H9 (cell line): ENCODE measurements around the gene ZKSCAN3. TPM values are rescaled to one million over a fixed set of nuclear protein-coding genes. Genes with fewer than 3 reads are reported as not detected.
"Not testable (repeated sequence)": the region's sequence is repeated elsewhere in the genome, so short reads cannot be mapped to it uniquely, and the experiment has no call there.

Source experiments
- DNase-seq: peaks from one replicate; pipeline ENCODE4 v3.0.0-alpha.2; 2017
- H2AFZ ChIP-seq: one replicate; pipeline ENCODE4 v1.6.1; 2013; ENCODE audit warnings: mild to moderate bottlenecking, low read length, control low read depth, moderate library complexity
- H2AK5ac ChIP-seq: 2 replicates; pipeline ENCODE4 v1.6.1; 2013; ENCODE audit warnings: low read length, control low read depth, mixed read lengths; ENCODE audit not compliant: insufficient read length
- H2BK120ac ChIP-seq: one replicate; pipeline ENCODE4 v1.6.1; 2013; ENCODE audit warnings: low read depth, mild to moderate bottlenecking, low read length, control low read depth, inconsistent platforms; ENCODE audit not compliant: poor library complexity, severe bottlenecking
- H2BK12ac ChIP-seq: 2 replicates; pipeline ENCODE4 v1.6.1; 2013; ENCODE audit warnings: low read length, control low read depth, mixed read lengths, low read depth; ENCODE audit not compliant: insufficient read length
- H2BK15ac ChIP-seq: 2 replicates; pipeline ENCODE4 v1.6.1; 2013; ENCODE audit warnings: low read depth, low read length, control low read depth
- H2BK20ac ChIP-seq: one replicate; pipeline ENCODE4 v1.6.1; 2013; ENCODE audit warnings: low read depth, mild to moderate bottlenecking, low read length, control low read depth, inconsistent platforms; ENCODE audit not compliant: poor library complexity, severe bottlenecking
- H2BK5ac ChIP-seq: 2 replicates; pipeline ENCODE4 v1.6.1; 2013; ENCODE audit warnings: low read length, control low read depth, mixed read lengths; ENCODE audit not compliant: insufficient read length
- H3K14ac ChIP-seq: 2 replicates; pipeline ENCODE4 v1.6.1; 2013; ENCODE audit warnings: low read length, control low read depth; ENCODE audit not compliant: insufficient read depth
- H3K18ac ChIP-seq: 2 replicates; pipeline ENCODE4 v1.6.1; 2013; ENCODE audit warnings: low read depth, mild to moderate bottlenecking, mixed read lengths, low read length, control low read depth; ENCODE audit not compliant: insufficient read length
- H3K23ac ChIP-seq: 2 replicates; pipeline ENCODE4 v1.6.1; 2013; ENCODE audit warnings: low read length, control low read depth, mixed read lengths, low read depth; ENCODE audit not compliant: insufficient read length
- H3K23me2 ChIP-seq: 2 replicates; pipeline ENCODE4 v1.6.1; 2013; ENCODE audit warnings: low read depth, mild to moderate bottlenecking, mixed read lengths, low read length, control low read depth; ENCODE audit not compliant: insufficient read length, poor library complexity, severe bottlenecking
- H3K27ac ChIP-seq: 2 replicates; pipeline ENCODE4 v1.5.1; 2013; ENCODE audit warnings: low read length, control low read depth, mixed read lengths, low read depth; ENCODE audit not compliant: insufficient read length
- H3K27me3 ChIP-seq: 2 replicates; pipeline ENCODE4 v1.6.1; 2013; ENCODE audit warnings: low read length, control low read depth, inconsistent platforms; ENCODE audit not compliant: insufficient read depth
- H3K4ac ChIP-seq: 2 replicates; pipeline ENCODE4 v1.6.1; 2013; ENCODE audit warnings: low read depth, mild to moderate bottlenecking, control low read depth, inconsistent platforms, low read length, moderate library complexity
- H3K4me1 ChIP-seq: 2 replicates; pipeline ENCODE4 v1.6.1; 2013; ENCODE audit warnings: low read length, control low read depth, inconsistent platforms; ENCODE audit not compliant: insufficient read depth
- H3K4me2 ChIP-seq: 2 replicates; pipeline ENCODE4 v1.6.1; 2013; ENCODE audit warnings: low read length, control low read depth, mixed read lengths; ENCODE audit not compliant: insufficient read length, insufficient read depth
- H3K56ac ChIP-seq: 2 replicates; pipeline ENCODE4 v1.6.1; 2013; ENCODE audit warnings: low read depth, mild to moderate bottlenecking, mixed read lengths, low read length, control low read depth; ENCODE audit not compliant: insufficient read length
- H3K79me1 ChIP-seq: 2 replicates; pipeline ENCODE4 v1.6.1; 2013; ENCODE audit warnings: low read depth, mild to moderate bottlenecking, moderate library complexity, low read length, control low read depth, inconsistent platforms; ENCODE audit not compliant: insufficient read depth, poor library complexity, severe bottlenecking
- H3K79me2 ChIP-seq: 2 replicates; pipeline ENCODE4 v1.6.1; 2013; ENCODE audit warnings: low read length, control low read depth, inconsistent platforms; ENCODE audit not compliant: insufficient read depth
- H3K9ac ChIP-seq: 2 replicates; pipeline ENCODE4 v1.6.1; 2013; ENCODE audit warnings: low read length, control low read depth, mixed read lengths; ENCODE audit not compliant: insufficient read length; ENCODE audit errors: extremely low read depth
- H3K9me3 ChIP-seq: one replicate; pipeline ENCODE4 v1.6.1; 2013; ENCODE audit warnings: low read depth, low read length, inconsistent platforms; ENCODE audit not compliant: control insufficient read depth
- H3T11ph ChIP-seq: one replicate; pipeline ENCODE4 v1.6.1; 2013; ENCODE audit warnings: mild to moderate bottlenecking, low read length, control low read depth, inconsistent platforms
- H4K20me1 ChIP-seq: one replicate; pipeline ENCODE4 v1.6.1; 2013; ENCODE audit not compliant: control insufficient read depth, insufficient read length, insufficient read depth
- H4K5ac ChIP-seq: 2 replicates; pipeline ENCODE4 v1.6.1; 2013; ENCODE audit warnings: low read depth, mild to moderate bottlenecking, mixed read lengths, low read length, control low read depth; ENCODE audit not compliant: insufficient read length
- H4K8ac ChIP-seq: replicated peaks from 2 replicates; pipeline ENCODE4 v1.6.1; 2013; ENCODE audit warnings: low read length, control low read depth, mixed read lengths, low read depth; ENCODE audit not compliant: insufficient read length
- H4K91ac ChIP-seq: 2 replicates; pipeline ENCODE4 v1.6.1; 2013; ENCODE audit warnings: low read depth, mild to moderate bottlenecking, moderate library complexity, mixed read lengths, low read length, control low read depth; ENCODE audit not compliant: insufficient read length
- H3K27ac Mint-ChIP-seq, 3 experiments: 2 replicates in 2 of 3; 3 replicates in 1 of 3; pipeline ENCODE4 v1.8.0; 2020 to 2021; ENCODE audit warnings: mixed read lengths in 3 of 3, mild to moderate bottlenecking in 1 of 3, moderate library complexity in 1 of 3
- H3K27me3 Mint-ChIP-seq: 2 replicates; pipeline ENCODE4 v1.8.0; 2021; ENCODE audit warnings: low read depth, mild to moderate bottlenecking, moderate library complexity, mixed read lengths
- H3K36me3 Mint-ChIP-seq, 3 experiments: 2 replicates in 2 of 3; 3 replicates in 1 of 3; pipeline ENCODE4 v1.8.0; 2020 to 2021; ENCODE audit warnings: low read depth in 3 of 3, mixed read lengths in 3 of 3; ENCODE audit not compliant: insufficient read depth in 1 of 3
- H3K4me1 Mint-ChIP-seq, 2 experiments: 2 replicates each; pipeline ENCODE4 v1.8.0; 2020; ENCODE audit warnings: mixed read lengths in 2 of 2
- H3K4me3 Mint-ChIP-seq, 2 experiments: 2 replicates in 1 of 2; 3 replicates in 1 of 2; pipeline ENCODE4 v1.8.0; 2020 to 2021; ENCODE audit warnings: mild to moderate bottlenecking in 2 of 2, mixed read lengths in 2 of 2, moderate library complexity in 1 of 2
- H3K9me3 Mint-ChIP-seq, 2 experiments: 2 replicates in 1 of 2; 3 replicates in 1 of 2; pipeline ENCODE4 v1.8.0; 2020; ENCODE audit warnings: mild to moderate bottlenecking in 2 of 2, mixed read lengths in 2 of 2, moderate library complexity in 1 of 2
- WGBS: extraction: QIAGEN DNeasy Blood & Tissue Kit; methylation state at CpG from one replicate; pipeline ENCODE4 v1.1.7; 2013; ENCODE audit warnings: missing lambda C conversion rate, low lambda C conversion rate, mixed read lengths; ENCODE audit not compliant: insufficient read length; ENCODE audit errors: extremely low coverage; 5-methylcytosine and 5-hydroxymethylcytosine counted together
- total RNA-seq: library from RNA; stranded (reverse); gene quantifications from 2 replicates; pipeline ENCODE4 v1.2.1, GENCODE V29; 2021
- TF ChIP-seq, protein P1 (sequence below): fragments of 200-600 bp; sonication (generic); conservative IDR thresholded peaks from 3 replicates; pipeline ENCODE4 v1.8.0; 2021; ENCODE audit warnings: antibody characterized with exemption, mild to moderate bottlenecking

ZKSCAN3 gene
- total RNA-seq, 1 experiment from 2014 or later = 8.7 TPM

DNA sequence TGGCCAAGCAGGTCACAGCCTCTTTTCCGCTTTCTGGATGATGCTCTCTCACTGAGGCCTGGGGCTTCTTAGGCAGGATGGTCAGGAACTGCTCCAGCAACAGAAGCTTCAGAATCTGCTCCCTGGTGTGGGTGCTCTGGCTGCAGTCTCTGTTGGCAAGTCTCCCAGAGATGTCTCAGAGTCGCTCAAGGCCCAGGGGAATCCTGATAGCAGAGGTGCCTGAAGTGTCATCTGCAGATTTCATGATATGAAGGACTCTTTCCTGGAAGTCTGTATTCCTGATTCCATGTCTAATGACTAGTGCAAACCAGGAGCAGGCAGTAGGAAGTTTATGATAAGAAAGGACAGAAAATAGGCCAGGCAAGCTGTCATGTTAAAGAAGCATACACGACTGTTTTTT lies 34.1 kb upstream of the ZKSCAN3 start:
- H2AK5ac ChIP-seq = no peak overlapping the region
- no peak overlapping the region for H3T11ph ChIP-seq
- DNase-seq = no peak
- no peak overlapping the region for H3K4me2 ChIP-seq
- H3K23me2 ChIP-seq = no peaks in the 10 kb centered on the region
- H3K18ac ChIP-seq = no peak overlapping the region
- no peaks in the 10 kb centered on the region for H3K27me3 Mint-ChIP-seq
- no CpG with 5 or more reads among the region's 3 CpGs for WGBS
- H4K8ac ChIP-seq = no peak overlapping the region
- no peak overlapping the region for H2AFZ ChIP-seq
- H3K79me2 ChIP-seq = no peaks in the 10 kb centered on the region
- H4K91ac ChIP-seq = no peak overlapping the region
- no peak overlapping the region for H2BK12ac ChIP-seq
- no peaks in the 10 kb centered on the region; a peak in 1 of 5 replicates for H3K9me3 Mint-ChIP-seq
- no peaks in the 10 kb centered on the region for H3K9me3 ChIP-seq
- no peak overlapping the region for H3K4ac ChIP-seq
- H3K4me1 ChIP-seq = peaks cover 3% of the 10 kb centered on the region; the same call in 1 of the 2 replicates
- H3K4me1 Mint-ChIP-seq = peaks cover 9 to 10% of the 10 kb centered on the region in 2 experiments
- H2BK5ac ChIP-seq = no peak overlapping the region
- no peak overlapping the region for H2BK120ac ChIP-seq
- H3K14ac ChIP-seq = no peak overlapping the region
- H3K56ac ChIP-seq = no peak overlapping the region
- no peak overlapping the region for H3K23ac ChIP-seq
- no peak overlapping the region for H2BK20ac ChIP-seq
- H3K27ac ChIP-seq = no peak overlapping the region
- no peaks in the 10 kb centered on the region for H3K79me1 ChIP-seq
- no peak overlapping the region for H3K4me3 Mint-ChIP-seq
- H3K27me3 ChIP-seq = no peaks in the 10 kb centered on the region
- TF ChIP-seq, protein P1, sequence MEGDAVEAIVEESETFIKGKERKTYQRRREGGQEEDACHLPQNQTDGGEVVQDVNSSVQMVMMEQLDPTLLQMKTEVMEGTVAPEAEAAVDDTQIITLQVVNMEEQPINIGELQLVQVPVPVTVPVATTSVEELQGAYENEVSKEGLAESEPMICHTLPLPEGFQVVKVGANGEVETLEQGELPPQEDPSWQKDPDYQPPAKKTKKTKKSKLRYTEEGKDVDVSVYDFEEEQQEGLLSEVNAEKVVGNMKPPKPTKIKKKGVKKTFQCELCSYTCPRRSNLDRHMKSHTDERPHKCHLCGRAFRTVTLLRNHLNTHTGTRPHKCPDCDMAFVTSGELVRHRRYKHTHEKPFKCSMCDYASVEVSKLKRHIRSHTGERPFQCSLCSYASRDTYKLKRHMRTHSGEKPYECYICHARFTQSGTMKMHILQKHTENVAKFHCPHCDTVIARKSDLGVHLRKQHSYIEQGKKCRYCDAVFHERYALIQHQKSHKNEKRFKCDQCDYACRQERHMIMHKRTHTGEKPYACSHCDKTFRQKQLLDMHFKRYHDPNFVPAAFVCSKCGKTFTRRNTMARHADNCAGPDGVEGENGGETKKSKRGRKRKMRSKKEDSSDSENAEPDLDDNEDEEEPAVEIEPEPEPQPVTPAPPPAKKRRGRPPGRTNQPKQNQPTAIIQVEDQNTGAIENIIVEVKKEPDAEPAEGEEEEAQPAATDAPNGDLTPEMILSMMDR = no peak
- no peak overlapping the region for H3K9ac ChIP-seq
- no peaks in the 10 kb centered on the region for H4K20me1 ChIP-seq
- H4K5ac ChIP-seq = no peak overlapping the region
- peaks cover 0 to 5% (median 0%) of the 10 kb centered on the region in 3 experiments; a peak in 2 of 7 replicates for H3K36me3 Mint-ChIP-seq
- H2BK15ac ChIP-seq = no peak overlapping the region
- no peak overlapping the region for H3K27ac Mint-ChIP-seq

DNA sequence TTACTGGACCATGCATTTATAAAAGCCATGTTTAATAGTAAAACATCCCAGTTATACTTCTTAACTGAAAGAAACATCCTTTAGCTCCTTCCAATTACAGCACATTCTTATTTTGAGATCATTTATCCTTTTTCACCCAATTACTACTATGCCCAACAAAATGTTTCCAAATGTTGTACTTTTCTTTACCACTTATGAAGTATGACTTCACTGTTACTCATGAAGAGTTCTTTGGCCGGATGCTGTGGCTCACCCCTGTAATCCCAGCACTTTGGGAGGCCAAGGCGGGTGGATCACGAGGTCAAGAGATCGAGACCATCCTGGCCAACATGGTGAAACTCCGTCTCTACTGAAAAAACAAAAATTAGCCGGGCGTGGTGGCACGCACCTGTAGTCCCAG lies 31.9 kb upstream of the ZKSCAN3 start:
- H3K36me3 Mint-ChIP-seq, H3K18ac ChIP-seq, H4K8ac ChIP-seq, H3K23me2 ChIP-seq, H3K9ac ChIP-seq, H3K9me3 Mint-ChIP-seq, H4K20me1 ChIP-seq, H3K9me3 ChIP-seq, H2BK5ac ChIP-seq, H2BK15ac ChIP-seq, H4K5ac ChIP-seq, H2BK12ac ChIP-seq, H2BK20ac ChIP-seq, H3K4me2 ChIP-seq, H3K23ac ChIP-seq, DNase-seq, H3K4me1 ChIP-seq, H3K27ac ChIP-seq, H3K27me3 ChIP-seq, H3K27me3 Mint-ChIP-seq, H3K56ac ChIP-seq, H2AK5ac ChIP-seq, H3T11ph ChIP-seq, H3K14ac ChIP-seq, H3K79me1 ChIP-seq, H3K27ac Mint-ChIP-seq, H4K91ac ChIP-seq, H2BK120ac ChIP-seq, H3K4ac ChIP-seq, H2AFZ ChIP-seq, H3K4me1 Mint-ChIP-seq, H3K79me2 ChIP-seq, H3K4me3 Mint-ChIP-seq: not testable (repeated sequence)
- WGBS = no CpG with 5 or more reads among the region's 8 CpGs
